B cell (primary cell): Measurements from ENCODE around the gene NRF1. TPM values are rescaled to one million over a fixed set of nuclear protein-coding genes. Genes with fewer than 3 reads are reported as not detected.

ENCODE experiments used
- ATAC-seq: fragments of 200-7000 bp; cut with Tn5 transposase; one replicate; pipeline ENCODE4 v1.10.0; 2021; ENCODE audit warnings: low read depth, mild to moderate bottlenecking, moderate number of reproducible peaks, moderate library complexity
- CTCF ChIA-PET: fragments of 350-600 bp; sonication (Branson Sonifier 250); formaldehyde crosslinking; loops from one replicate; lab custom pipeline; 2021; ENCODE audit warnings: antibody characterized with exemption, inconsistent platforms; lab: Charles Lee
- POLR2A ChIA-PET: fragments of 350-600 bp; sonication (Branson Sonifier 250); formaldehyde crosslinking; loops from one replicate; lab custom pipeline; 2021; ENCODE audit warnings: antibody characterized with exemption; lab: Charles Lee
- DNase-seq: peaks from one replicate; pipeline ENCODE4 v3.0.0; 2013
- H2AFZ ChIP-seq: 2 replicates; pipeline ENCODE4 v1.6.1; 2012; ENCODE audit warnings: mild to moderate bottlenecking, low read depth, low read length; ENCODE audit not compliant: insufficient read depth, poor library complexity, severe bottlenecking
- H3K27ac ChIP-seq, 2 donors: 1 replicate in 1 of 2; 2 replicates in 1 of 2; pipeline ENCODE4 v1.5.1; 2012 to 2013; ENCODE audit warnings: low read length in 2 of 2, mild to moderate bottlenecking in 2 of 2, moderate library complexity in 1 of 2
- H3K27me3 ChIP-seq, 4 experiments: fragments of 200-600 bp in 1 of 4; sonication (generic) in 1 of 4; replicated peaks in 1 of 4; 1 replicate in 2 of 4; 2 replicates in 2 of 4; pipeline versions ENCODE4 v1.6.1 to v1.7.0; 2013 to 2016; ENCODE audit warnings: low read length in 3 of 4, mild to moderate bottlenecking in 2 of 4, mixed read lengths in 1 of 4, moderate library complexity in 1 of 4; ENCODE audit not compliant: insufficient read depth in 4 of 4, control insufficient read depth in 3 of 4; ENCODE audit errors: control extremely low read depth in 1 of 4
- H3K36me3 ChIP-seq, 2 experiments: replicated peaks in 1 of 2; 1 replicate in 1 of 2; 2 replicates in 1 of 2; pipeline versions ENCODE4 v1.6.1 to v1.7.1; 2013; ENCODE audit warnings: low read length in 1 of 2; ENCODE audit not compliant: insufficient read depth in 2 of 2, control insufficient read depth in 1 of 2; ENCODE audit errors: control extremely low read depth in 1 of 2, extremely low read depth in 1 of 2
- H3K4me1 ChIP-seq, 2 donors: fragments of 200-600 bp in 1 of 2; sonication (generic) in 1 of 2; 1 replicate in 1 of 2; 2 replicates in 1 of 2; pipeline versions ENCODE4 v1.5.1 to v1.6.1; 2013 to 2017; ENCODE audit warnings: low read length in 2 of 2; ENCODE audit not compliant: control insufficient read depth in 2 of 2, insufficient read depth in 2 of 2
- H3K4me2 ChIP-seq: replicated peaks from 2 replicates; pipeline ENCODE3; 2012; ENCODE audit warnings: mild to moderate bottlenecking, low read depth, low read length; ENCODE audit not compliant: poor library complexity, severe bottlenecking
- H3K4me3 ChIP-seq, 5 experiments: fragments of 200-600 bp in 1 of 5; sonication (generic) in 1 of 5; 1 replicate in 3 of 5; 2 replicates in 2 of 5; pipeline versions ENCODE4 v1.5.1 to v1.7.0; 2011 to 2016; ENCODE audit warnings: low read length in 4 of 5, mild to moderate bottlenecking in 4 of 5, low read depth in 2 of 5, control low read depth in 1 of 5, moderate library complexity in 1 of 5; ENCODE audit not compliant: insufficient read depth in 1 of 5; ENCODE audit errors: control extremely low read depth in 1 of 5, extremely low read depth in 1 of 5
- H3K79me2 ChIP-seq: fragments of 200-600 bp; sonication (generic); one replicate; pipeline ENCODE4 v1.6.0; 2016; ENCODE audit warnings: low read length; ENCODE audit not compliant: control insufficient read depth, insufficient read depth
- H3K9ac ChIP-seq: fragments of 200-600 bp; sonication (generic); 2 replicates; pipeline ENCODE4 v1.6.1; 2017; ENCODE audit warnings: mild to moderate bottlenecking, low read length, moderate library complexity
- H3K9me3 ChIP-seq, 3 donors: one replicate each; pipeline versions ENCODE4 v1.6.1 to v1.7.1; 2013; ENCODE audit warnings: low read length in 2 of 3; ENCODE audit not compliant: control insufficient read depth in 2 of 3, insufficient read depth in 1 of 3; ENCODE audit errors: control extremely low read depth in 1 of 3
- H4K20me1 ChIP-seq: 2 replicates; pipeline ENCODE4 v1.6.0; 2012; ENCODE audit warnings: mild to moderate bottlenecking, low read length; ENCODE audit not compliant: insufficient read depth, control insufficient read depth, poor library complexity, severe bottlenecking
- H3K27ac Mint-ChIP-seq: one replicate; pipeline ENCODE4 v1.8.0; 2021; ENCODE audit warnings: mixed read lengths
- H3K27me3 Mint-ChIP-seq: one replicate; pipeline ENCODE4 v1.8.0; 2021; ENCODE audit warnings: mixed read lengths
- H3K4me1 Mint-ChIP-seq: one replicate; pipeline ENCODE4 v1.8.0; 2021; ENCODE audit warnings: mixed read lengths
- H3K4me3 Mint-ChIP-seq: one replicate; pipeline ENCODE4 v1.8.0; 2021; ENCODE audit warnings: mixed read lengths
- H3K9me3 Mint-ChIP-seq: one replicate; pipeline ENCODE4 v1.8.0; 2022; ENCODE audit warnings: mixed read lengths; ENCODE audit not compliant: insufficient read depth
- EZH2 ChIP-seq: IDR thresholded peaks from 2 replicates; pipeline ENCODE4 v1.6.1; 2012; ENCODE audit warnings: borderline replicate concordance, low read depth, mild to moderate bottlenecking, moderate library complexity, low read length; ENCODE audit not compliant: insufficient read depth, poor library complexity, severe bottlenecking
- WGBS: methylation state at CpG from one replicate; pipeline ENCODE4 v1.1.5; 2013; ENCODE audit warnings: missing lambda C conversion rate; ENCODE audit not compliant: insufficient coverage; 5-methylcytosine and 5-hydroxymethylcytosine counted together
- intact Hi-C: fragments of 100-400 bp; cut with micrococcal nuclease; formaldehyde crosslinking; loops from one replicate; pipeline ENCODE4 v1.10.0; 2022
- polyA plus RNA-seq: library from polyadenylated mRNA; depleted of rRNA; stranded (reverse); fragments of >200 nt; gene quantifications from 2 replicates; pipeline ENCODE4 v1.2.3, GENCODE V29; 2012
- total RNA-seq, 2 donors: library from RNA; stranded (reverse); fragments of 120-200 nt in 1 of 2; gene quantifications; 1 replicate in 1 of 2; 2 replicates in 1 of 2; pipeline versions ENCODE4 v1.2.3 to v1.2.4, GENCODE V29; 2013 to 2022
- TF ChIP-seq, protein P1 (sequence below): fragments of 200-600 bp; IDR thresholded peaks from one replicate; pipeline ENCODE4 v1.8.0; 2022; ENCODE audit warnings: antibody characterized with exemption, mild to moderate bottlenecking

NRF1 gene
- total and polyA plus RNA-seq, 2 donors (not counting 1 experiment from before 2014, with no cell fraction given): 19.6 to 53.0 TPM

DNA sequence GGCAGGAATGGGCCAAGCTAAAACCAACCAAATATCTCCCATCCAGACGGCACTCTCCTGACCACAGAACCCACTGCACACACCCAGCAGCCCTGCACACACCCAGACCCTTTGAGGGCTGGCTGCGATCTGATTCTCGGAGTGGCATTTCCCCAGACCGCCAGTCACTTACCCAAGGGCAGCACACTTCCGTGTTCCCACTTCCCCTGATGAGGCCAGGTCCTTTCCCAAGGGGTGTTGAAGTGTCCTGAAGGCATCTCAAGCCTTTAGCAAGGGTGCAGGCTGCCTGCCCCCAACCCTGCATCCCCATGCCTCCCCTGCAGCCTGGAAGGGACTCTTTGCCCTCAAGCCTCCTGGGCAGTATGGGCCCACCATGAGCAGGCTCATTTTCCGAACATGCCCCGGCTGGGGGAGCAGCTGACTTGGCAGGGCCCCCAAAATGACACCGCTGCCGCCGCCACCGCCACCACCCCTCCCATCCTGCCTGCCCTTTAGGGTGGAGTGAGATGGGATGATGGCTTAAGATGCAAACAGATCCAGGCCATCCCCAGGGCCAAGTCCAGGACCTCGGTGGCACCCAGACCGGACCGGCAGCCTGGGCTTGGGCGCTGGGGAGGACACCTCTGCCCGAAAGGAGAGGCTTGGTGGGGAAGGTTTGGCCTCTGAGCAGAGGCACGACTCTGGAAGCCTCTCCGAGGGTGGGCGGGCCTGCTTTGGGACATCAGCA is 159.8 kb downstream of the NRF1 start:
- H3K4me3 Mint-ChIP-seq: no peak overlapping the region
- no peak overlapping the region for H3K27ac ChIP-seq
- TF ChIP-seq EZH2: no peak
- TF ChIP-seq, protein P1, sequence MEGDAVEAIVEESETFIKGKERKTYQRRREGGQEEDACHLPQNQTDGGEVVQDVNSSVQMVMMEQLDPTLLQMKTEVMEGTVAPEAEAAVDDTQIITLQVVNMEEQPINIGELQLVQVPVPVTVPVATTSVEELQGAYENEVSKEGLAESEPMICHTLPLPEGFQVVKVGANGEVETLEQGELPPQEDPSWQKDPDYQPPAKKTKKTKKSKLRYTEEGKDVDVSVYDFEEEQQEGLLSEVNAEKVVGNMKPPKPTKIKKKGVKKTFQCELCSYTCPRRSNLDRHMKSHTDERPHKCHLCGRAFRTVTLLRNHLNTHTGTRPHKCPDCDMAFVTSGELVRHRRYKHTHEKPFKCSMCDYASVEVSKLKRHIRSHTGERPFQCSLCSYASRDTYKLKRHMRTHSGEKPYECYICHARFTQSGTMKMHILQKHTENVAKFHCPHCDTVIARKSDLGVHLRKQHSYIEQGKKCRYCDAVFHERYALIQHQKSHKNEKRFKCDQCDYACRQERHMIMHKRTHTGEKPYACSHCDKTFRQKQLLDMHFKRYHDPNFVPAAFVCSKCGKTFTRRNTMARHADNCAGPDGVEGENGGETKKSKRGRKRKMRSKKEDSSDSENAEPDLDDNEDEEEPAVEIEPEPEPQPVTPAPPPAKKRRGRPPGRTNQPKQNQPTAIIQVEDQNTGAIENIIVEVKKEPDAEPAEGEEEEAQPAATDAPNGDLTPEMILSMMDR: no peak
- CTCF ChIA-PET: no interaction called here
- intact Hi-C loops: no loop called here
- no peak overlapping the region for H3K4me3 ChIP-seq
- POLR2A ChIA-PET: no interaction called here
- no peak overlapping the region for H2AFZ ChIP-seq
- peaks cover 0 to 14% (median 3%) of the 10 kb centered on the region in 4 experiments for H3K27me3 ChIP-seq
- no peaks in the 10 kb centered on the region for H3K4me1 Mint-ChIP-seq
- no peaks in the 10 kb centered on the region for H3K36me3 ChIP-seq
- peaks cover 0 to 23% of the 10 kb centered on the region in 2 donors for H3K4me1 ChIP-seq
- H3K27me3 Mint-ChIP-seq: peaks cover 3% of the 10 kb centered on the region
- ATAC-seq (no peak), DNase-seq (no peak)
- no peaks in the 10 kb centered on the region for H3K9me3 ChIP-seq
- H3K4me2 ChIP-seq: no peak overlapping the region
- no peaks in the 10 kb centered on the region for H3K9me3 Mint-ChIP-seq
- H3K79me2 ChIP-seq: no peaks in the 10 kb centered on the region
- 52% methylated on average over 12 of the region's 19 CpGs for WGBS
- H4K20me1 ChIP-seq: no peaks in the 10 kb centered on the region
- H3K27ac Mint-ChIP-seq: no peak overlapping the region
- no peak overlapping the region for H3K9ac ChIP-seq

DNA sequence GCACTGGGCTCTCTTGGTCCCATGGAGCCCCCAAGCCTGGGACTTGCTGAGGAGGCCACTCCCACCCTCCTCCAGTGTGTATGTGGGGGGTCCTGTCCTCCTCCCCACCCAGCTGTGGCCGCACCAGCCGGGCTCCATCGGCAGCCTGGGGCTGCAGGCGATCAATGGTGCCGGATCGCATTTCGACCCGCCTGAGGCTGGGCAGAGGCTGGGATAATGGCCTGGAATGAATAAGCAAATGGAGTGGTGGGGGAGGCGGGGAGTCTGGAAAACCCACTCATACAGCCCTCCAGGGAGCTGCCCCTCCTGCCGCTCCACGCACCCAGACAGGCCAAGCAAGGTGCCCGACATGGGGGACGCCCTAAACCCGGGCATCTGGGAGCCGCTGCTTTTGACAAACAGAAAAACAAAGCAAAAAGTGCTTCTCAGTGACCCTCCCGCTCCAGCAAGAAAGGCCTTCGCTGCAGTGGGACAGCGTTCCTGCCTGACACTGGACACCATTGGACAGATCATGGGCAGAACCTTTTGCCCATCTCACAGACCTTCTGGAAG is 160.5 kb downstream of the NRF1 start:
- TF ChIP-seq EZH2: no peak
- H3K27me3 ChIP-seq: peaks cover 0 to 19% (median 4%) of the 10 kb centered on the region in 4 experiments
- peaks cover 0 to 2% (median 0%) of the 10 kb centered on the region in 3 donors for H3K9me3 ChIP-seq
- no peaks in the 10 kb centered on the region for H3K79me2 ChIP-seq
- peaks cover 0 to 25% of the 10 kb centered on the region in 2 donors for H3K4me1 ChIP-seq
- intact Hi-C loops: no loop called here
- no peaks in the 10 kb centered on the region for H3K9me3 Mint-ChIP-seq
- no peak overlapping the region for H3K9ac ChIP-seq
- no peak overlapping the region for H3K4me3 ChIP-seq
- ATAC-seq (no peak), DNase-seq (no peak)
- peaks cover 3% of the 10 kb centered on the region for H3K27me3 Mint-ChIP-seq
- POLR2A ChIA-PET: no interaction called here
- H3K27ac ChIP-seq: no peak overlapping the region
- H2AFZ ChIP-seq: no peak overlapping the region
- no peak overlapping the region for H3K27ac Mint-ChIP-seq
- H3K4me3 Mint-ChIP-seq: no peak overlapping the region
- no peaks in the 10 kb centered on the region for H3K4me1 Mint-ChIP-seq
- H4K20me1 ChIP-seq: no peaks in the 10 kb centered on the region
- H3K36me3 ChIP-seq: no peaks in the 10 kb centered on the region
- CTCF ChIA-PET: interaction anchor here (0.5 kb wide), 1 partner anchor 11 kb away, joined by 3 read pairs; no protein-coding TSS in a partner anchor
- 96% methylated on average over 9 of the region's 18 CpGs for WGBS
- H3K4me2 ChIP-seq: no peak overlapping the region
